ENCODE results near the gene SEMA5B.

Gene SEMA5B

GRCh38 chr3:123027292-123028232 lies at the start of gene SEMA5B:
Gene SEMA5B, minus strand, starts transcription at chr3:123027763. Its CDS starts 66,500 bp downstream, at chr3:122961263.
- peak; percentile 62 for DNase-seq

DNA sequence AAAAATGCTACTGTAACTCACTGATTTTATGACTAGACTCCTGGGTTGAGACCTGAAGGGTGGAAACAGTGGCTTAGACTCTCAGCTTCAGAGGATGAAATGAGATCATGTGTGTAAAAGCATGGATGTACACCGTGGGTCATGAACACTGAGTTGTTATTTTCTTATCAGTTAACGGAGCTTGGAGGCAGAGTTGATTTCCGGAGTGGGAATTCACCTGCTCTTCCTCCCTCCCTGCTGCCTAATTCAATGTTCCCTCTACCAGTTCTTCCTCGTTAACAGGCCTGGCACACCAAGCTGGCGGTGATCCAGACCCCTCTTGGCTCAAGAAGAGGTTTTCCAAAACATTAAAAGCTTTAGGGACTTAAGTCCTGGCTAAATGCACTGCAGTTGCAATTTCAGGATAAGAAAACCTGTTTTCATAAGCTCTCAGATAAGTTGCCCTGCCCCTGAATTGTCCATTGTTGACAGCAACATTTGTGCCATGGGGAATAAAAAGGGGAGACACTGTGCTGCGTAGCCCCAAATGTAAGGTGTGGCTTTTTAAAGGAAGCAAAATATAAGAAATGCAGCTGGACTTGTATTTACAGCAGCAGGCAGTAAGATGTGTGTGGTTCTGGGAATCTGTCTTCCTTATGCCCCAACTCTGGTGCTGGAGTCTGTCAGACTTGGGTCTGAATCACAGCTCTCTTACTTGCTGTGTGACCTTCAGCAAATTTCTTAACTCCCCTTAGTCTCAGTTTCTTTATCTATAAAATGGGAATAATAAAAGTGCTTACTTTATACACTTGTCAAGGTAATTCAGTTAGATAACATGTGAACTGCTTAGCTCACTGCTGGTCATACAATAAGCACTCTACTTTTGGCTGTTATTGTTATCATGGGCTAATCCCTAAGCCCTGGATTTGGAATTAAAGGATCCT lies 49.2 kb upstream of the SEMA5B start:
- peak; percentile 91 for DNase-seq

DNA sequence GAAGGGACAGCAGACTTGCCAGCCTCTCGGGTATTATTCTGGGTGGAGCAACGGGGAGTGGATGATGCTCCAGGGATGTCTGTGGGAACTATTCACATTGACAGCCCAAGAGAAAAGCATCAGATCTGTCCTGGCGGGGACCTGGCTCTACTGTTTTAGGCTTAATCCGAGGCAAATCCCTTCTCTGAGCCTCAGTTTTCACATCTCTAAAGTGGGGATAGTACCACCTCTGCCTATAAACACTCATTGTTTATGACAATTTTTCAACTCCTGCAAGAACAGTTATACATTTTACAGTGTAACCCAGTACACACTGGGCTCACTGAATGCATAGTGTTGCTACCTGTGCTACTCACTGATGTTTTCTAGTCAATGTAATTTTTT lies 48.5 kb upstream of the SEMA5B start:
- no peak for DNase-seq

DNA sequence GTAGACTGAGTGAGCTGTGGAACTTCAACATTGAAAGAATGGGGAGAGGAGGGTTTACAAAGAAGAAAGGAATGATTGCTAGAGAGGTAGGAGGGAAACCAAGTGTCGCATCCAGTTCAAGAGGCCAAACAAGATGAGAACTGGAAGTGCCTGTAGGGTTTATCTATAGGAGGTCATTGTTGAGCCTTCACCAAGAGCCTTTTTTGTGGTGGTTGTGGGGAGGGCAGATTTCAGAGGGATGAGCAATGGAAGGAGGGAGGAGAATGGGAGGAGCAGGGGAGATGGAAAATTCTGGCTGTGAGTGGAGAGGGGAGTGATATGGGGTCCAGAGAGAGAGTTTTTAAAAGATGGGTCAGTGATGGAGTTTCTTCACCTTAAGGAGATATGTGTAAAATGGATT lies 47.8 kb upstream of the SEMA5B start:
- DNase-seq, result no peak

- no peak for DNase-seq
These were observed 45.0 kb upstream of the SEMA5B start for GRCh38 chr3:123072564-123072963.

DNA sequence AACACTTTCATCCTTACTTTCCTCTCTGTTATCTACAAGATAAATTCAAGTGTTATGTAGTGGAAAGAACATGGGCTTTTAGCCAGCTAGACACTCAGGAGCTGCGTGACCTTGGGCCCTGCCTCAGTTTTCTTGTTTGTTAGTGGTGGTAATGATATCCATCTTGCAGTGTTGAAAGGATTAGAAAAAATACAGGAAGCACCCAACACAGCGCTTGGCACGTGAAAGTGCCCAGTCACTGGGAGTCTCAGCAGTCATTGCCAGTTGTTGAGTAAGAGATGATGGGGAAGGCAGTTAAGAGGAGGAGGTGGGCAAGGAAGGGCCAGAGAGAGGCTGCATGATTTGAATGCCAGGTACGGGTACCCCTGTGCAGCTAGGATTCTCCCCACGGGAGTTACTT lies 44.6 kb upstream of the SEMA5B start:
- DNase-seq, result no peak

- DNase-seq, result no peak
These were observed 44.0 kb upstream of the SEMA5B start for GRCh38 chr3:123071581-123071980.

DNA sequence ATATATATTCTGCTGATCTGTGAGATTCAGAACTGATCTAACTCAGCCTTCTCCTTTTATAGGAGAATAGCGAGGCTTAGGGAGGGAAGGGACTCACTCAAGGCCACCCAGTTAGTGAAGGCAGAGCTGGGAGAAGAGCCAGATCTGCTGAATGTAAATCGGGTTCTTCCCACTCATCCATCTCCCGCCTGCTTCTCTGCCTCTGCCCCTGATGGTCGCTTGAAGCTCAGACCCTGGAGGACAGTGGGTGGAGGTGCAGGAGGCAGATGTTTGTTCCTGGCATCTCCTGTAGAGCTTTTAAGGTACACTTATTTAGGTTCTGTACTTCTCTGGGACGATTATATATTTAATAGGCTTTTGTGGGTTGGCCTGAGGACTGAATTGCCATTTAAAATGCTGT lies 43.6 kb upstream of the SEMA5B start:
- peak; percentile 88 for DNase-seq

- DNase-seq, result no peak
These were observed 42.9 kb upstream of the SEMA5B start for GRCh38 chr3:123070510-123070909.

DNA sequence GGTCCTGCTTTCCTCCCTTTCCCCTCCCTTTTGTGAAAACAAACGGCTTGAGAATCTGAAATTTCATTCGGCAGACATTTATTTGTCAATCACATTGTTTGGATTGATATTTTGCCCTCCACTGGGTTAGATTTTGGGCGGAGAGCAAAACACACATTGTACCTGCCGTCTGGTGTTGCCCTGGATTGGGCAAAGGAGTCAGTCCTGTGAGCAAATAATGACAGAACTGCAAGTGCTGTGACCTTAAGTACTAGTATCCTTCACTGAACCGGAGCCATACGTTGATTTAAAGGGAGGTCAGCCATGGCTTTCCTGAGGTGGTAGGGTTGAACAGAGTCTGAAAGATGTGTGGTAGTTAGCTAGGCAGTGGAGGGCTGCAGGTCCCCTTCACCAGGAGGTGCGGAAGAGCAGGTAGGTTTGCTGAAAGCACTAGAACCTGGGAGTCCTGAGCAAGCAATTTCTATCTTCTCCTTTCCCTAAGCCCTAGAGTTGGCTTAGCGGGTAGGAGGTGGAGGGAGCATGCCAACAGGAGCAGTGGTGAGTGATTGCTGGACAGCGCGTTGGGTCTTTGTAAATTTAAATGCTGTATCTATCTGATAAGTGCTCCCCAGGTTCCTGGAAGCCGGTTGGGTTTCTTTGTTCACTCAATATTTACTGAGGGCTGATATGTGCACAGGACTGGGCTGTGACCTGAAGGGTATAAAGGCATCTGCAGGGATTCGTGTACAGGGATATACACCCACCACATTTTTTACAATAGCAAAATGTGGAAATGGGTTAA lies 41.2 kb upstream of the SEMA5B start:
- peak; percentile 6 for DNase-seq

- no peak for DNase-seq
These were observed 40.4 kb upstream of the SEMA5B start for GRCh38 chr3:123067689-123068600.

DNA sequence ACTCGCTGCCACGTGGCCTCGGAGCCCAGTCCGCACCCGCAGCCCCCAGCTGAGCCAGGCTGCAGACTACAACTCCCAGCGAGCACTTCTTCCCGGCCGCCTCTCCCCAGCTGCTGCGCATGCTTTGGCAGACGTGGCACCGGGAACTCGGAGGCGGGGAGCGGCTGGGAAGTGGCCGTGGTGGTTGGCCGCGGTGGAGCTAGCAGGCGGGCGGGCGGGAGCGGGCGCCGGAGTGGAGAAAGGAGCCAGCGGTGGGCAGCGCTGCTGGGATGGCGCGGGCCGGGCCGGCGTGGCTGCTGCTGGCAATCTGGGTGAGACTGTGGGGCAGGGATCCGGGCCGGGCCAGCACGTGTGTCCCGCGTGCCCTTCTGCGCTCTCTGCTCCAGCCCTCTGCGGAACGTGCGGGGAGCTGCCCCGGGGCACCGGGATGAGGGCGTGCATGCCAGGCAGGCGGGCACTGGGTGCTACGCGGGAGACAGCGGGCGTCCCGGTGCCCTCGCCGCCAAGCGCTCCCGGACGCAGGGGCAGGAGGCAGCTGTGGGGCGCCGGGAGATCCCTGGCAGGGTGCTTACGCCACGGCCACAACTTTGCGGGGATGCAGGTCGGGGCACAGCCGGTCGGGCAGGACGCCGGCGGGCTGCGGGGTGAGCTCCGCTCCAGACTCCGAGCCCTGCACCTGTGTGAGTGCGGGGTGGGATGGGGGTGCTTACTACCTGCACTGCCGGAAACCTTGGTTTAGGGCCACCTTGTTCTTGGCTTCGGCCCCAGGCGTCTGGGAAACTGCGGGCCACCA lies 39.5 kb upstream of the SEMA5B start, which contains the start of gene PDIA5:
Gene PDIA5, plus strand, starts transcription at position 130 of the 793 bp plus-strand sequence. Its CDS starts 140 bp downstream, at position 270.
- peak; percentile 93 for DNase-seq

GRCh38 chr3:123066599-123066895 lies 39.0 kb upstream of the SEMA5B start:
- no peak for DNase-seq

DNA sequence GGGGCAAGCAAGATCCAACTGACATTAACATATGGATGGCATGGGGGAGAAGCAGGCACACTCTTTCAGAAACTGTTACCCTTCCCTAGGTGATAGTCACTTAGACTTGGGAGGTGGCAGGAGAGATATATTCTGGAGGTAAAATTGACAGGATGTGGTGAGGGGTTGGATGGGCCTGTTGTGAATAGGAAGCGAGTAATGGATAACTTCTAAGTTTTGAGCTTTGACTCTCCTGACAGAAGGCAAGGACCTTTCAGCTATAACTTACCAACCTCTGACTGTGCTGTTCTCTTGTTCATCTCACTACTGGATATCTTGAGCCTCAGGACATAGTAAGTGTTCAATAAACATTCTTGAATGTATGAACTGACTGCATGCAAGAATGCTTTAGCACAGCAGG lies 37.4 kb upstream of the SEMA5B start:
- no peak for DNase-seq

- DNase-seq, result no peak
These were observed 36.9 kb upstream of the SEMA5B start for GRCh38 chr3:123064506-123064905.

- DNase-seq, result no peak
These were observed 35.5 kb upstream of the SEMA5B start for GRCh38 chr3:123063034-123063433.

DNA sequence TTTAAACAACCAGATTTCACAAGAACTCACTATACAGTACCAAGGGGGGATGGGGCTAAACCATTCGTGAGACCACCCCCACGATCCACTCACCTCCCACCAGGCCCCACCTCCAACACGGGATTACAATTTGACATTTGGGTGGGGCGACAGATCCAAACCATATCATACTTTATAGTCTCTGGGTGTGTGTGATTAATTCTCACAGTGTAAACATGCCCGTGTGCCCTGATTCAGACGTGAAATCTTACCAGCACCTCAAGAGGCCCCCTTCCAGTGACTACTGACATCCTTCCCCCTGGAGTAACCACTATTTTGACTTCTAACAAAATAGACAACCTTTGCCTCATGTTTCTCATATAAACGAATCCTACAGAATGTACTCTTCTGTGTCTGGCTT lies 34.3 kb upstream of the SEMA5B start:
- no peak for DNase-seq

- DNase-seq, result no peak
These were observed 32.5 kb upstream of the SEMA5B start for GRCh38 chr3:123060054-123060453.

- DNase-seq, result no peak
These were observed 30.9 kb upstream of the SEMA5B start for GRCh38 chr3:123058505-123058904.

DNA sequence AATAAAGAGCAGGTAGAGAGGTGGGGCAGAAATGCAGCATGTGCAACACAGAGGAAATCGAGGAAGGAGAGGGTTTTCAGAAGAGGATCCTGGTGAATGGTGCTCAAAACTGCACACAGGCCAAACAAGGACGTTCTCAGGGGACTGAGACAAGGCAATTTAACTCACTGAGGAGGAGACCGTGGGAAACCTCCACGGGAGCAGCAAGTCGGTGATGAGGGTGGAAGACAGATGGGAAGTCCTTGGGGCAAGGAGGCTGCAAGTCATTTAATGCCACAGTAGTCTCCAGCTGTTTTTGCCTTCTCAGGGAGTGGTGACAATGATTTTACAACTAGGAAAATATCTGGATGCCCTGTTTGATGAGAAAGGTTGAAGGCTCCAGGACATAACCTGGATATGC lies 27.8 kb upstream of the SEMA5B start:
- no peak for DNase-seq

- DNase-seq, result no peak
These were observed 27.4 kb upstream of the SEMA5B start for GRCh38 chr3:123054931-123055330.

Data from NCI-H1092 treated with DMSO at 0.1 percent for 48 hours (cell line).